ENCODE results near the gene LCE1C.

DNA sequence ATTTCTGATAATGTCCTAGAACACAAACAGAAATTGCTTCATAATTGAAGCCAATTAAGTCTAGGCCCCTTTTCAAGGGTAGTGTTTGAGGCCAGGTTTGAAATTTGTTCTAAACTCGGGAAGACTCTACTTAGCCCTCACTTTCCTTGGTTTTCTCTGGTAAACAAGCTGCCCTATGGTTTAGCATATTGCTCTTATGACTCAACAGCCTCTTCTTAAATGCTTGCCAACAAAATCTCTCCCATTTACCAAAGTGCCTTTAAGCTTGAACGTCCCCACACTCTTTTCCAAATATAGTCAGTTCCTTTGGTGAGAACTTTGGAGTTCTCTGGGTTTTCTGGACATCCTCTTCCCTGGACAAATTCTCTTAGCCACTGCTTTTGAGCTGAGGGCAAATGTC lies 30.4 kb upstream of the LCE1C start:
- TF ChIP-seq, protein P1, sequence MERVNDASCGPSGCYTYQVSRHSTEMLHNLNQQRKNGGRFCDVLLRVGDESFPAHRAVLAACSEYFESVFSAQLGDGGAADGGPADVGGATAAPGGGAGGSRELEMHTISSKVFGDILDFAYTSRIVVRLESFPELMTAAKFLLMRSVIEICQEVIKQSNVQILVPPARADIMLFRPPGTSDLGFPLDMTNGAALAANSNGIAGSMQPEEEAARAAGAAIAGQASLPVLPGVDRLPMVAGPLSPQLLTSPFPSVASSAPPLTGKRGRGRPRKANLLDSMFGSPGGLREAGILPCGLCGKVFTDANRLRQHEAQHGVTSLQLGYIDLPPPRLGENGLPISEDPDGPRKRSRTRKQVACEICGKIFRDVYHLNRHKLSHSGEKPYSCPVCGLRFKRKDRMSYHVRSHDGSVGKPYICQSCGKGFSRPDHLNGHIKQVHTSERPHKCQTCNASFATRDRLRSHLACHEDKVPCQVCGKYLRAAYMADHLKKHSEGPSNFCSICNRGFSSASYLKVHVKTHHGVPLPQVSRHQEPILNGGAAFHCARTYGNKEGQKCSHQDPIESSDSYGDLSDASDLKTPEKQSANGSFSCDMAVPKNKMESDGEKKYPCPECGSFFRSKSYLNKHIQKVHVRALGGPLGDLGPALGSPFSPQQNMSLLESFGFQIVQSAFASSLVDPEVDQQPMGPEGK (CRISPR knock-in tag; IDR thresholded peaks at IDR 0.05; ENCODE audit: borderline replicate concordance) = no peak
- no peak for TF ChIP-seq SNAI2 (CRISPR knock-in tag; IDR thresholded peaks at IDR 0.05)
- TF ChIP-seq ARNTL (CRISPR knock-in tag; IDR thresholded peaks at IDR 0.05; ENCODE audit: borderline replicate concordance, low read depth) = no peak
- no peak for TF ChIP-seq ZNF70 (CRISPR knock-in tag; IDR thresholded peaks at IDR 0.05)
